ENCODE measurements around the gene KCTD11. TPM values are rescaled to one million over a fixed set of nuclear protein-coding genes. Genes with fewer than 3 reads are reported as not detected.
A peak's percentile ranks its signal among the peaks of the same experiment; 100 is the strongest.

KCTD11 gene
- total and polyA plus RNA-seq, 8 donors, result 0.58 to 14.1 (median 6.4) TPM

DNA sequence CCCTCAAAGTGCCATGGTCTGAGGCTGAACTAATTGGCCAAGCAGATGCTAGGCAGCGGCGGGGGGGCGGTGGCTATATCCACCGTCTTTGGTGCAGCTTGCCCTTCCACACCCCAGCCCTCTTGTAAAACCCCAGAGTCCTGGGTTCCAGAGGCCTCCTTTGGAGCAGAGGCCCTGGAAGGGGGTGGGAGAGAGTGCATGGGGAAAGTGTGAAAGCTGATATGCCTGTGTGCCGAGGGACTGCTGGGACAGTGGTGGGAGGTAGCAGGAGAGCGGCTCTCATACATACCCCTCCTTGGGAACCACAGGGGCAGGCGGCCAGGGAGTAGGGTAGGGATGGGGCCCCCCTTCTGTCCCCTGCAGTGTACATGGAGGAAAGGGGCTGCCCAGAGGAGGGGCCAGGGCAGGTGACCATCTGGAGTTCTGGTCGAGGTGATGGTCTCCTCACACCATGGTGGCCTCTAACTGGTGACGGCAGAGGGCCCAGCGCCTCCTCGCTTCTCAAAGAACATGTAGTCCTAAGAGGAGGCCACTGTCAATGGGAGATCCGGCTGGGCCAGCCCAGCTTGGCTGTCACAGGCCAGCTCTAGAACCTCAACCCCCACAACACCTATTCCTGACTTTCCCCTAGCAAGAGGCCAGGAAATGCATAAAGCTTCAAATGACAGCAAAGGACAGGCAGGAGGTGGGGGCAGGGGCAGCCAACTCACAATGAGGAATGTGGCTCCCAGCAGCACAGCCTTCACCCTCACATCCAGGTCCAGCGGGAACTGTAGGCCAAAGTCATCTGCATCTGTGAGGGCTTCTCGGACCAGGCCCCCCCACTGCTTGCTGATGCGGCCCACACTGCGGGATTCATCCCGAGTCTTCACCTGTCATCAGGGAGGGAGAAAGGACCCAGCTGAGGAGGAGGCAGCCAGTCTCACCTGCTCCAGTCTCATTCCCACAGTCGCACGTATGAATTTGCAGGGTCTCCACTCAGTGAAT lies 38.3 kb downstream of the KCTD11 start:
- intact Hi-C loops (cut with DNase I; ENCODE audit: low total_unique reads), result no loop called here
- Histone ChIP-seq H3K36me3 (peaks cover 26 to 69% (median 66%) of the 10 kb centered on the region in 4 donors), H3K4me3 (no peak overlapping the region), H3K27me3 (no peaks in the 10 kb centered on the region), H3K4me1 (peaks cover 15 to 23% (median 21%) of the 10 kb centered on the region in 4 donors), H3K9me3 (no peaks in the 10 kb centered on the region), H3K27ac (no peak overlapping the region)
- 87 to 92% (median 88%) methylated on average over 18 to 19 of the region's 19 CpGs for WGBS, 5 donors
- TF ChIP-seq POLR2AphosphoS5 (IDR thresholded peaks at IDR 0.05) (no peak), POLR2A (IDR thresholded peaks at IDR 0.05) (no peak), EP300 (IDR thresholded peaks at IDR 0.05) (no peak)
- TF ChIP-seq, protein P1, sequence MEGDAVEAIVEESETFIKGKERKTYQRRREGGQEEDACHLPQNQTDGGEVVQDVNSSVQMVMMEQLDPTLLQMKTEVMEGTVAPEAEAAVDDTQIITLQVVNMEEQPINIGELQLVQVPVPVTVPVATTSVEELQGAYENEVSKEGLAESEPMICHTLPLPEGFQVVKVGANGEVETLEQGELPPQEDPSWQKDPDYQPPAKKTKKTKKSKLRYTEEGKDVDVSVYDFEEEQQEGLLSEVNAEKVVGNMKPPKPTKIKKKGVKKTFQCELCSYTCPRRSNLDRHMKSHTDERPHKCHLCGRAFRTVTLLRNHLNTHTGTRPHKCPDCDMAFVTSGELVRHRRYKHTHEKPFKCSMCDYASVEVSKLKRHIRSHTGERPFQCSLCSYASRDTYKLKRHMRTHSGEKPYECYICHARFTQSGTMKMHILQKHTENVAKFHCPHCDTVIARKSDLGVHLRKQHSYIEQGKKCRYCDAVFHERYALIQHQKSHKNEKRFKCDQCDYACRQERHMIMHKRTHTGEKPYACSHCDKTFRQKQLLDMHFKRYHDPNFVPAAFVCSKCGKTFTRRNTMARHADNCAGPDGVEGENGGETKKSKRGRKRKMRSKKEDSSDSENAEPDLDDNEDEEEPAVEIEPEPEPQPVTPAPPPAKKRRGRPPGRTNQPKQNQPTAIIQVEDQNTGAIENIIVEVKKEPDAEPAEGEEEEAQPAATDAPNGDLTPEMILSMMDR (IDR thresholded peaks at IDR 0.05), result no peak
- DNase-seq, result peak in 1 of 2 donors; percentile 1

DNA sequence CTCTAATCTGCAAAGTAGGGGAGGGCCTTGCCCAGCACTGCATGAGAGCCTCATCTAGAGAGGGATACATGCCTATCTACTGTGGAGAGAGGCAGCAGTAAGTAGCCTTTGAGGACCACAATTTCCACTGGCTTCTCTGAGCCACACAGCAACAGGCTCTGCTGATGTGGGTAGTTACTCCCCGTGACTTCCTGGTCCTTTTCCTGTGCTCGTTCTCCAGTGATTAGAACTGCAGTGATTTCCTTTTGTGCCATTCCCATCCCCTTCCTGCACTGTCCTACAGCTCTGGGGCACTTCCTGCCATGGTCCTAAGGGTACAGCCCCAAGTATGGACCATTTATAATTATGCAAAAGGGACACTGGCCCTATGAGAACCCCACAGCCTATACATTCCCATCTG lies 39.3 kb downstream of the KCTD11 start:
- WGBS, 5 donors, result 40 to 75% (median 51%) methylated on average over 2 of the region's 2 CpGs
- peak overlapping the region in 1 of 5 donors; percentile 12 for H3K27ac ChIP-seq
- intact Hi-C loops (cut with DNase I; ENCODE audit: low total_unique reads), result no loop called here
- H3K27me3 ChIP-seq, result no peaks in the 10 kb centered on the region
- peaks cover 18 to 26% (median 25%) of the 10 kb centered on the region in 4 donors for H3K4me1 ChIP-seq
- no peak overlapping the region for H3K4me3 ChIP-seq
- no peaks in the 10 kb centered on the region for H3K9me3 ChIP-seq
- H3K36me3 ChIP-seq, result peaks cover 26 to 61% (median 57%) of the 10 kb centered on the region in 4 donors
- peak in 1 of 2 donors; percentile 5 for DNase-seq
- TF ChIP-seq EP300 (IDR thresholded peaks at IDR 0.05) (no peak), POLR2A (IDR thresholded peaks at IDR 0.05) (no peak), POLR2AphosphoS5 (IDR thresholded peaks at IDR 0.05) (no peak)
- TF ChIP-seq, protein P1 (IDR thresholded peaks at IDR 0.05), result no peak

DNA sequence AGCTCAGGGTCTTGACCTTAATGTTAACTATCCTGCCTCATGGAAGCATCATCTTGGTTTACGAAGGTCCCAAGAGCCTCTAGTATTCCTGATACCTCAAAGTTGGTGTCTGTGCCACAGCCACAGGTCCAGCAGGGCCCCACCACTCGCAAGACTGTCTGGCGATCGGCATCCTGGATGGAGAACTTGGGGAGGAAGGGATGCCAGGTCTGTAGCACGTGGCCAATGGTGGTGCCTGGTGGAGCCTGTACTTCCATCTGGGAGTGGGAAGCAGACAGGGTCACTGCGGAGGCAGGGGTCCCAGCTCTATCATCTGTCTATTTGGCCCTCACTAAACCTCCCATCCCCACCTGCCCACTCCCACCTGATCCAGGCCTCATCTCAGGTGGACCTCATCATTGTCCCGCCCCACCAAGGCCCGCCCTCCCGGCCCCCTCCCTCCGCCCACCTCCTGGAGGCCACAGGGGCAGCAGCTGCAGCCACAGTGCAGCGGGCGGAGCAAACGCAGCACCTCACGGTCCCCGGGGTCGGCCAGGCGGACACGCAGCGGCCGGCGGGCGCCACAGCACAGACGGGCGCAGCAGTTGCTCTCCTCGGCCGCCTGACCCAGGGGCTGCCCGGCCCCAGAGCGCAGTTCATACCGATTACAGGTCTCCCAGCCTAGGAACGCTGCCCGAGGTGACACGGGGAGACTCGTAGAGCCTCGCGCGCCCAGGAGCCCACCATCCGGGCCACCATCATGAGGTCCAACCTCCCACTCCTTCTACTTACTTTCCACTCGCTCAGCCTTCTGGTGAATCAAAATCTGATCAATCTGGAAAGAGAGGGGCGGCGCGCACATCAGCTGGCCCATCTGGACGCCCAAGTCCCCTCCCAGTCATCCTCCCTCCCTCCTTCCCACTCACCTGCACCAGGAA lies 41.0 kb downstream of the KCTD11 start:
- 54 to 78% (median 63%) methylated on average over 25 to 42 of the region's 42 CpGs for WGBS, 5 donors
- Histone ChIP-seq H3K27me3 (no peaks in the 10 kb centered on the region), H3K4me3 (peak overlapping the region; percentile 79 to 93 (median 84)), H3K27ac (peak overlapping the region in 4 of 5 donors; percentile 88 to 97 (median 96)), H3K36me3 (peaks cover 22 to 45% (median 41%) of the 10 kb centered on the region in 4 donors), H3K9me3 (no peaks in the 10 kb centered on the region), H3K4me1 (peaks cover 18 to 26% (median 25%) of the 10 kb centered on the region in 4 donors)
- TF ChIP-seq POLR2A (IDR thresholded peaks at IDR 0.05) (no peak), POLR2AphosphoS5 (IDR thresholded peaks at IDR 0.05) (no peak), EP300 (IDR thresholded peaks at IDR 0.05) (no peak)
- TF ChIP-seq, protein P1 (IDR thresholded peaks at IDR 0.05), result no peak
- intact Hi-C loops (cut with DNase I; ENCODE audit: low total_unique reads), result no loop called here
- peak in 1 of 2 donors; percentile 35 for DNase-seq
